Measurements from ENCODE around the gene ZNF8. TPM values are rescaled to one million over a fixed set of nuclear protein-coding genes. Genes with fewer than 3 reads are reported as not detected.
A peak's percentile ranks its signal among the peaks of the same experiment; 100 is the strongest.

ZNF8 gene
- total RNA-seq, 1 donor from 2014 or later = 6.4 TPM

GRCh38 chr19:58291943-58292342, 13.2 kb downstream of the ZNF8 start:
- intact Hi-C loops (cut with DNase I) = no loop called here
- Histone ChIP-seq H3K27ac (no peak overlapping the region), H3K27me3 (no peaks in the 10 kb centered on the region), H3K36me3 (peaks cover 6 to 94% of the 10 kb centered on the region in 2 donors), H3K9me3 (peaks cover 10% of the 10 kb centered on the region), H3K4me1 (no peaks in the 10 kb centered on the region), H3K4me3 (no peak overlapping the region)
- DNase-seq (ENCODE audit: extremely low spot score in 2 of 2) = no peak
- no peak for TF ChIP-seq CTCF (IDR thresholded peaks at IDR 0.05)
- no peak for TF ChIP-seq POLR2AphosphoS5 (IDR thresholded peaks at IDR 0.05; ENCODE audit: insufficient read depth in 1 of 2, low read depth in 1 of 2)
- TF ChIP-seq POLR2A (IDR thresholded peaks at IDR 0.05) = no peak

- Histone ChIP-seq H3K4me1 (no peaks in the 10 kb centered on the region), H3K4me3 (no peak overlapping the region), H3K27me3 (no peaks in the 10 kb centered on the region), H3K27ac (no peak overlapping the region), H3K9me3 (peaks cover 10% of the 10 kb centered on the region), H3K36me3 (peaks cover 6 to 74% of the 10 kb centered on the region in 2 donors)
- TF ChIP-seq POLR2AphosphoS5 (IDR thresholded peaks at IDR 0.05; ENCODE audit: insufficient read depth in 1 of 2, low read depth in 1 of 2) (no peak), POLR2A (IDR thresholded peaks at IDR 0.05) (no peak), CTCF (IDR thresholded peaks at IDR 0.05) (no peak)
- DNase-seq (ENCODE audit: extremely low spot score in 2 of 2) = no peak
- intact Hi-C loops (cut with DNase I) = no loop called here
Observed at GRCh38 chr19:58294743-58295374, 16.1 kb downstream of the ZNF8 start.

GRCh38 chr19:58296104-58296503, 17.3 kb downstream of the ZNF8 start:
- peaks cover 10% of the 10 kb centered on the region for H3K9me3 ChIP-seq
- no peak overlapping the region for H3K27ac ChIP-seq
- H3K27me3 ChIP-seq = no peaks in the 10 kb centered on the region
- H3K36me3 ChIP-seq = peaks cover 6 to 78% of the 10 kb centered on the region in 2 donors
- no peaks in the 10 kb centered on the region for H3K4me1 ChIP-seq
- no peak for DNase-seq (ENCODE audit: extremely low spot score in 2 of 2)
- H3K4me3 ChIP-seq = no peak overlapping the region
- TF ChIP-seq POLR2AphosphoS5 (IDR thresholded peaks at IDR 0.05; ENCODE audit: insufficient read depth in 1 of 2, low read depth in 1 of 2) = no peak
- no peak for TF ChIP-seq POLR2A (IDR thresholded peaks at IDR 0.05)
- no peak for TF ChIP-seq CTCF (IDR thresholded peaks at IDR 0.05)
- intact Hi-C loops (cut with DNase I) = no loop called here

GRCh38 chr19:58300620-58301019, 21.9 kb downstream of the ZNF8 start:
- DNase-seq (ENCODE audit: extremely low spot score in 2 of 2) = no peak
- Histone ChIP-seq H3K4me1 (peaks cover under 1% of the 10 kb centered on the region), H3K4me3 (no peak overlapping the region), H3K27me3 (no peaks in the 10 kb centered on the region), H3K9me3 (peaks cover 4% of the 10 kb centered on the region), H3K36me3 (peaks cover 0 to 33% of the 10 kb centered on the region in 2 donors), H3K27ac (no peak overlapping the region)
- TF ChIP-seq POLR2A (IDR thresholded peaks at IDR 0.05) = no peak
- intact Hi-C loops (cut with DNase I) = no loop called here

- intact Hi-C loops (cut with DNase I) = no loop called here
- H3K4me3 ChIP-seq = peak overlapping the region in 1 of 2 donors; percentile 91
Observed at GRCh38 chr19:58304255-58304654, 25.5 kb downstream of the ZNF8 start.

More at GRCh38 chr19:58304255-58304654, 25.5 kb downstream of the ZNF8 start:
- no peak overlapping the region for H3K27ac ChIP-seq
- peaks cover 0 to 13% of the 10 kb centered on the region in 2 donors for H3K36me3 ChIP-seq
- H3K4me1 ChIP-seq = peaks cover 15% of the 10 kb centered on the region
- H3K9me3 ChIP-seq = no peaks in the 10 kb centered on the region
- TF ChIP-seq POLR2A (IDR thresholded peaks at IDR 0.05) = no peak
- TF ChIP-seq POLR2AphosphoS5 (IDR thresholded peaks at IDR 0.05; ENCODE audit: insufficient read depth in 1 of 2, low read depth in 1 of 2) = no peak
- no peak for TF ChIP-seq CTCF (IDR thresholded peaks at IDR 0.05)
- no peak for DNase-seq (ENCODE audit: extremely low spot score in 2 of 2)
- H3K27me3 ChIP-seq = no peaks in the 10 kb centered on the region
